ENCODE data around the gene UNK.
"Not testable (repeated sequence)": the region's sequence is repeated elsewhere in the genome, so short reads cannot be mapped to it uniquely, and the experiment has no call there.

UNK gene

GRCh38 chr17:75751676-75752404 is 32.8 kb upstream of the UNK start:
- no peak overlapping the region for H3K27ac Mint-ChIP-seq
- peaks cover 7% of the 10 kb centered on the region for H3K36me3 Mint-ChIP-seq
- ATAC-seq, result no peak
- no peaks in the 10 kb centered on the region for H3K9me3 Mint-ChIP-seq
- peak overlapping the region; percentile 69 for H3K4me3 Mint-ChIP-seq
- H3K4me1 Mint-ChIP-seq, result peaks cover 31% of the 10 kb centered on the region
- no peak for DNase-seq (ENCODE audit: low spot score in 2 of 2)

GRCh38 chr17:75752405-75752709 is 32.2 kb upstream of the UNK start:
- Mint-ChIP-seq H3K4me1 (peaks cover 31% of the 10 kb centered on the region), H3K9me3 (no peaks in the 10 kb centered on the region), H3K27ac (no peak overlapping the region), H3K4me3 (peak overlapping the region; percentile 69), H3K36me3 (peaks cover 7% of the 10 kb centered on the region)
- DNase-seq (ENCODE audit: low spot score in 2 of 2), result no peak
- no peak for ATAC-seq

DNA sequence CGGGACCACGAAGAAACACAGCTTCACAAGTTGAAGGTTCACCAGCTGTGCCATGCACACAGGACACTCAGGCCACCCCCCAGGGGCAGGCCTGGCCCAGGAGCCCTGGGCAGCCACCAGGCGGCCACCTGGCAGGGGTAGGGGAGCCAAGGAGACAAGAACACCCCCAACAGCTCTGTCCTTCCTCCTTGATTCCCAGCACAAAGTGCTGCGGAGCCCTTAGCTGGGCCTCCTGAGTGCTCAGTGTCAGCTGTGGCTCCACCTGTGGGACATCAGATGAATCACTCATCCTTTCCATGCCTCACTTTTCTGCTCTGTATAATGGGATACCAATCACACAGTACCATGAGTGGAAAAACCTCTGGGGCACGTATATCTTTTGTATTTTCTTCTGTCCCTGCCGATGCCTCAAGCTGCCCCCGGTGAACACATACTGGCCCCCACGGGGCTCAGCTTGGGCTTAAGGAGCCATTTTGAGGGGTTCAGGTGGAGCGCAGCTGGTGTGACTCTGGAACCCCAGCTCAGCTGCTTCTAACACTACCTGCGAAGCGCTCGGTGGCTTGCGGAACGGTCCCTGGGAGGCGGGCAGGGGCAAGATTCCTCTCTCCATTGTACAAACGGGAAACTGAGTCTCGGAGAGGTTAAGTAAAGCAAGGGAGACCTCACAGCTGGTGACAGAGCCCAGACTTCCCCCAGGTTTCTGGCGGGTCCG is 31.6 kb upstream of the UNK start:
- Mint-ChIP-seq H3K4me3 (peak overlapping the region; percentile 69), H3K4me1 (peaks cover 31% of the 10 kb centered on the region), H3K36me3 (peaks cover 7% of the 10 kb centered on the region), H3K9me3 (no peaks in the 10 kb centered on the region), H3K27ac (peak overlapping the region; percentile 61)
- no peak for ATAC-seq
- no peak for DNase-seq (ENCODE audit: low spot score in 2 of 2)

DNA sequence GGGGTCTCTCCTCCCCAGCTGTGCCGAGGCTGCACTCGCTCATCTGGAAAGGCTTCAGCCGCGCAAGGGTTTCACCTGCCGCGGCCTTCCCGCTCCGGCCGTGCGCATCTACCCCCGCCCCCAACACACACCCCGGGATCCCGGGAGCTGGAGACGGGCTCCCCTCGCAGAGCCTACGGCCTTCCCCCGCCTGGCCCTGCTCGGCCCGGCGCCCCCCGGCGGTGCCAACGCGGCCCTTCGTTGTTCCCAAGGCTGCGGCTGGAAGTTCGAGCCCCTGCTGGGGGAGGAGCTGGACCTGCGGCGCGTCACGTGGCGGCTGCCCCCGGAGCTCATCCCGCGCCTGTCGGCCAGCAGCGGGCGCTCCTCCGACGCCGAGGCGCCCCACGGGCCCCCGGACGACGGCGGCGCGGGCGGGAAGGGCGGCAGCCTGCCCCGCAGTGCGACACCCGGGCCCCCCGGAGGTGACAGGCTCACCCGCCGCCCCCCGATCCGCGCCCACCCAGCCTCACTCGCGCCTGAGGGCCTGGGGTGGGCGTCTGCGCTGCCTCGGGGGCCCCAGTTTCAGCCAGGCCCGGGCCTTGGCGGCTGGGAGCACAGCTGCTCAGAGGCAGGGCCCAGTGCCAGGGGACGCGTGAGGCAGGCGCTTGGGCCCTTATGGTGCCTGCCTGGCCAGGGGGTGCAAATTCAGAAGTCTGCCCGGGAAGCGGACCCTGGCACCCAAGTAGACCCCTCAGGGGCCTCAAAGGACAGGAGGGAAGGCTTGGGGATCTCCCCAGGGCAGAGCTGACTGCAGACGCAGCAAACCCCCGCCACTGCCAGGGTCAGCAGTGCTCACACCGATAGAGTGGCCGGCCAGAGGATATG is 30.9 kb upstream of the UNK start:
- peak; percentile 81 for ATAC-seq
- DNase-seq (ENCODE audit: low spot score in 2 of 2), result peak; percentile 75 to 89
- Mint-ChIP-seq H3K36me3 (peaks cover 7% of the 10 kb centered on the region), H3K9me3 (no peaks in the 10 kb centered on the region), H3K4me1 (peaks cover 31% of the 10 kb centered on the region), H3K27ac (peak overlapping the region; percentile 61), H3K4me3 (peak overlapping the region; percentile 69)

DNA sequence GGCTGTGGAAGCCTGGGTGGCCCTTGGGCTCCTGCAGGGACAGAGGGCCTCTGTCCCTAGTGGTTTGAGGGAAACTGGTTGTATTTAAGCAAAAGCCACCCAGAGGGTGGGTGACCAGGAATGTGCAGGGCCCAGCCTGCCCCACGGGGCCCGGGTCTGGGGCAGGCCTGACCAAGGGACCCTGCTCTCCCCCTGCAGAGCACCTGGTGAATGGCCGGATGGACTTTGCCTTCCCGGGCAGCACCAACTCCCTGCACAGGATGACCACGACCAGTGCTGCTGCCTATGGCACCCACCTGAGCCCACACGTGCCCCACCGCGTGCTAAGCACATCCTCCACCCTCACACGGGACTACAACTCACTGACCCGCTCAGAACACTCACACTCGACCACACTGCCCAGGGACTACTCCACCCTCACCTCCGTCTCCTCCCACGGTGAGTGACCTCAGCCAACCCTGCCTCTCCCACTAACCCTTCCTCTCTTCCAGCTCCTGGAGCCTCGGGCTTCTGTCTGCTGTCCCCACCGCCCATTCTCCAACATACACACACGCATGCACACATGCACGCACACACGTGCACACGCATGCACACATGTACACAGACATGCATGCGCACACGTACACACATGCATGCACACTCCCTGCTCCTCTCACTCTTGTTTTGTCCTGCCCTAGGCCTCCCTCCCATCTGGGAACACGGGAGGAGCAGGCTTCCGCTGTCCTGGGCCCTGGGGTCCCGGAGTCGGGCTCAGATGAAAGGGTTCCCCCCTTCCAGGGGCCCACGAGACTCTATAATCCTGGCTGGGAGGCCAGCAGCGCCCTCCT is 30.0 kb upstream of the UNK start:
- ATAC-seq, result no peak
- Mint-ChIP-seq H3K36me3 (peaks cover 13% of the 10 kb centered on the region), H3K9me3 (no peaks in the 10 kb centered on the region), H3K27ac (peak overlapping the region; percentile 91), H3K4me3 (peak overlapping the region; percentile 69), H3K4me1 (peaks cover 30% of the 10 kb centered on the region)
- DNase-seq (ENCODE audit: low spot score in 2 of 2), result no peak

DNA sequence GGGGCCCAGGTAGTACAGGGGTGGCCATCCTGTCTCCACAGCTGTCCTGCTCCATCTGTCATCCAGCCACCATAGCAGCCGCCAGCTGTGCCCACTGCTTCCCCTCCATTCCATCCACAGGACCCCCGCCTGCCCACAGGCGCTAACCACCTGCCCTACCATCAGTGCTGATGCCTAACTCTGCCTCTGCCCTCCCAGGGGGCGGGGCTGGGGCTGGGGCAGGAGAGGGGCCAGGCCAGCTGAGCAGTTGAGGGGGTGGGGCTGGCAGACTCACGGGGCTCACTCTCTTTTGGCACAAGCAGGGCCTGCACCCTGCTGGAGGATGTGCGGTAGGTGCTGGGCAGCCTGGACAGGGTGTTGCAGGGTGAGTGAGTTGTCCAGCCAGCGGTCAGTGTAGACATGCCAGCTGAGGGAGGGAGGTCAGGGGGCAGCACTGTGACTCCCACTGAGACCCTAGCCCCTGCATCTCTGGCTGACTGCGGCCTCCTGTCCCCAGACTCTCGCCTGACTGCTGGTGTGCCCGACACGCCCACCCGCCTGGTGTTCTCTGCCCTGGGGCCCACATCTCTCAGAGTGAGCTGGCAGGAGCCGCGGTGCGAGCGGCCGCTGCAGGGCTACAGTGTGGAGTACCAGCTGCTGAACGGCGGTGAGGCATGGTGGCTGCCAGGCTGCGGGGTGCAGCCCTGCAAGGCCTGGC is 29.3 kb upstream of the UNK start:
- Mint-ChIP-seq H3K4me1 (peaks cover 23% of the 10 kb centered on the region), H3K4me3 (peak overlapping the region; percentile 69), H3K27ac (peak overlapping the region; percentile 91), H3K36me3 (peaks cover 13% of the 10 kb centered on the region), H3K9me3 (no peaks in the 10 kb centered on the region)
- DNase-seq (ENCODE audit: low spot score in 2 of 2), result no peak
- peak; percentile 39 for ATAC-seq

DNA sequence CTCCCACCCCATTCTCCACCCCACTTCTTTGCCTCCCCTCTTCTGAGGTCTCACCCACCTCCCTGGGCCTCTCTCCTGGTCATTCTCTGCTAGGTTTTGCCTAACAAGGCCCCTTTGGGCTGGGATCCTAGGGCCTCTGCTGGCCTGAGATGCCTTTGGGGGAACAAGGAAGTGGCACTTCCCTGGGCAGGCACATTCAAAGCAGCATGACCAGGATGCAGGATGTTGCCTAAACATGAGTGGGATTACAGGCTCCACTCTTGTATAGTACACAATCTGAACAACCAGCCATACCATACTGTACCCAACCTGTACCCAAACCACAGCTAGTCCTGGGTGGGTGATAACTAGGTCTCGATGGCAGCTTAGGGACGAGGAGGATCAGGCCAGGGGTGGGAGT is 28.6 kb upstream of the UNK start:
- Mint-ChIP-seq H3K36me3 (peaks cover 13% of the 10 kb centered on the region), H3K27ac (peak overlapping the region; percentile 48), H3K4me1 (peaks cover 23% of the 10 kb centered on the region), H3K4me3 (no peak overlapping the region), H3K9me3 (no peaks in the 10 kb centered on the region)
- ATAC-seq (no peak), DNase-seq (ENCODE audit: low spot score in 2 of 2) (no peak)

DNA sequence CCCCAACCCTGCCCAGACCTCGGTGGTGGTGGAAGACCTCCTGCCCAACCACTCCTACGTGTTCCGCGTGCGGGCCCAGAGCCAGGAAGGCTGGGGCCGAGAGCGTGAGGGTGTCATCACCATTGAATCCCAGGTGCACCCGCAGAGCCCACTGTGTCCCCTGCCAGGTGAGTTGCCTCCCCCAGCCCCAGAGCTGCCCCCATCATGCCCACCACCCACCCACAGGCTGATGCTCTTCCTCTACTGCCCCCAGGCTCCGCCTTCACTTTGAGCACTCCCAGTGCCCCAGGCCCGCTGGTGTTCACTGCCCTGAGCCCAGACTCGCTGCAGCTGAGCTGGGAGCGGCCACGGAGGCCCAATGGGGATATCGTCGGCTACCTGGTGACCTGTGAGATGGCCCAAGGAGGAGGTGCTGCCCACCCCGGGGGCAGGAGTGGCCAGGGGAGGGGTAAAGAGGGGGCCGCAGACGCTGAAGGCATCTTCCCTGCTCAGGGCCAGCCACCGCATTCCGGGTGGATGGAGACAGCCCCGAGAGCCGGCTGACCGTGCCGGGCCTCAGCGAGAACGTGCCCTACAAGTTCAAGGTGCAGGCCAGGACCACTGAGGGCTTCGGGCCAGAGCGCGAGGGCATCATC is 28.0 kb upstream of the UNK start:
- no peak overlapping the region for H3K4me3 Mint-ChIP-seq
- no peaks in the 10 kb centered on the region for H3K9me3 Mint-ChIP-seq
- H3K36me3 Mint-ChIP-seq, result peaks cover 13% of the 10 kb centered on the region
- no peak overlapping the region for H3K27ac Mint-ChIP-seq
- H3K4me1 Mint-ChIP-seq, result peaks cover 23% of the 10 kb centered on the region
- no peak for DNase-seq (ENCODE audit: low spot score in 2 of 2)
- ATAC-seq, result no peak

- H3K4me1 Mint-ChIP-seq, result peaks cover 23% of the 10 kb centered on the region
- no peak overlapping the region for H3K27ac Mint-ChIP-seq
- peaks cover 13% of the 10 kb centered on the region for H3K36me3 Mint-ChIP-seq
- H3K9me3 Mint-ChIP-seq, result no peaks in the 10 kb centered on the region
- DNase-seq (ENCODE audit: low spot score in 2 of 2) (no peak), ATAC-seq (no peak)
- H3K4me3 Mint-ChIP-seq, result no peak overlapping the region
These were observed 27.4 kb upstream of the UNK start for GRCh38 chr17:75757086-75757681.

- no peak overlapping the region for H3K4me3 Mint-ChIP-seq
- DNase-seq (ENCODE audit: low spot score in 2 of 2) (no peak), ATAC-seq (no peak)
- peak overlapping the region; percentile 54 for H3K27ac Mint-ChIP-seq
- peaks cover 20% of the 10 kb centered on the region for H3K36me3 Mint-ChIP-seq
- H3K4me1 Mint-ChIP-seq, result peaks cover 26% of the 10 kb centered on the region
- no peaks in the 10 kb centered on the region for H3K9me3 Mint-ChIP-seq
These were observed 26.3 kb upstream of the UNK start for GRCh38 chr17:75758131-75758905.

DNA sequence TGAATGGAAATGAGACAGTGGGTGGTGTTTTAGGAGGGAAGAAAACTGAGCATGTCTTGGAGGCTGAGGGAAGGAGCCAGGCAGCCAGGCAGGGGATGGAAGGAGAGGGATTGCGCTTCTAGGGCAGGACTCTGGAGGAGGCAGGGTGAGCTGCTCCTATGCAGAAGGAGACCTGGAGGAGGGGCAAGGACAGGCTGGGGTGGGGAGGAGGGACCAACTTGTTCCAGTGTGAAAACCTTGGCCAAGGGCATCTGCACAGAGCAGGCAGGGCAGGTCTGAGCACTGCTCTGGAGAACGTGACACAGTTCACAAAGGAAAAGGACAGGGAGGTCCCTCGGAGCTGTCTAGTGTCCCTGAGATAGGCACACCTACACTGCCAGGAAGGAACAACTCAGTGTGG is 25.1 kb upstream of the UNK start:
- no peaks in the 10 kb centered on the region for H3K9me3 Mint-ChIP-seq
- H3K36me3 Mint-ChIP-seq, result peaks cover 19% of the 10 kb centered on the region
- H3K4me3 Mint-ChIP-seq, result no peak overlapping the region
- H3K27ac Mint-ChIP-seq, result no peak overlapping the region
- DNase-seq (ENCODE audit: low spot score in 2 of 2) (no peak), ATAC-seq (no peak)
- peaks cover 25% of the 10 kb centered on the region for H3K4me1 Mint-ChIP-seq

DNA sequence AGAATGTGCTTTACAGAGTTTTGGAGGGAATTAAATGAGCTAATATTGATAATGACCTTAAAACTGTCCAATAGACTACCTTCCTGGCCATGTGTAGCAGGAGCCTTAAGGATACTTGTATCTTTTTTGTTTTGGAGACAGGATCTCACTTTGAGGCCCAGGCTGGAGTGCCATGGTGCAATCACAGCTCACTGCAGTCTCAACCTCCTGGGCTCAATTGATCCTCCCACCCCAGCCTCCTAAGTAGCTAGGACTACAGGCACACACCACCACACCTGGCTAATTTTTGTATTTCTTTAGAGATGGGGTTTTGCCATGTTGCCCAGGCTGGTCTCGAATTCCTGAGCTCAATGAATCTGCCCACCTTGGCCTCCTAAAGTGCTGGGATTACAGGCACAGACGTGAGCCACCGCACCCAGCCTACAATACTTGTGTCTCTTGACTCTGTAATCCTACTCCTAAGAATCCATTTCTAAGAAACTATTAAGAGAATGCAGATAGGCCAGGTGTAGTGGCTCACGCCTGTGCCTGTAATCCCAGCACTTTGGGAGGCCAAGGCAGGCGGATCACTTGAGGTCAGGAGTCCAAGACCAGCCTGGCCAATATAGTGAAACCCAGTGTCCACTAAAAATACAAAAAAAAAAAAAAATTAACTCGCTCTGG is 24.5 kb upstream of the UNK start:
- Mint-ChIP-seq H3K36me3 (peaks cover 13% of the 10 kb centered on the region), H3K4me1 (peaks cover 18% of the 10 kb centered on the region)
- ATAC-seq; H3K27ac Mint-ChIP-seq; DNase-seq (ENCODE audit: low spot score in 2 of 2); H3K9me3 Mint-ChIP-seq; H3K4me3 Mint-ChIP-seq: not testable (repeated sequence)
